ENCODE data around the gene TIAM2.

- no peak for TF ChIP-seq CTCF (IDR thresholded peaks at IDR 0.05)
- no peak for TF ChIP-seq EP300 (IDR thresholded peaks at IDR 0.05)
Observed at GRCh38 chr6:155041741-155042279, 46.7 kb downstream of the TIAM2 start.

All from tibial nerve (tissue), 4 donors.